HEK293 (cell line): Measurements from ENCODE around the gene AGXT2.

Experiments
- CTCF ChIA-PET: fragments of 350-600 bp; formaldehyde crosslinking; extraction: SDS; loops from one replicate; lab custom pipeline; 2021; ENCODE audit warnings: antibody characterized with exemption; lab: Yijun Ruan, JAX
- POLR2A ChIA-PET: fragments of 300-600 bp; formaldehyde crosslinking; extraction: SDS; loops from one replicate; lab custom pipeline; 2020; ENCODE audit warnings: antibody characterized with exemption, inconsistent platforms; lab: Yijun Ruan, JAX
- H3K27ac ChIP-seq: fragments of 200-500 bp; sonication (Bioruptor generic); 2 replicates; pipeline ENCODE4 v1.5.1; 2014; ENCODE audit warnings: low read depth, low read length, control low read depth, inconsistent platforms; ENCODE audit errors: extremely low read depth
- H3K36me3 ChIP-seq, 2 experiments: fragments of 200-500 bp in 1 of 2; sonication (Bioruptor generic) in 1 of 2; 1 replicate in 1 of 2; 2 replicates in 1 of 2; pipeline ENCODE4 v1.5.1; 2014 to 2017; ENCODE audit warnings: inconsistent platforms in 2 of 2, low read length in 2 of 2; ENCODE audit not compliant: control insufficient read depth in 2 of 2, insufficient read depth in 1 of 2
- H3K4me1 ChIP-seq: fragments of 200-500 bp; sonication (Bioruptor generic); 2 replicates; pipeline ENCODE4 v1.5.1; 2014; ENCODE audit warnings: mild to moderate bottlenecking, low read length, inconsistent platforms; ENCODE audit not compliant: control insufficient read depth, insufficient read depth
- H3K4me3 ChIP-seq: 2 replicates; pipeline ENCODE4 v1.5.1; 2011; ENCODE audit warnings: low read depth, mild to moderate bottlenecking, control low read depth, low read length, moderate library complexity
- H3K9me3 ChIP-seq: fragments of 200-500 bp; sonication (Bioruptor generic); 2 replicates; pipeline ENCODE4 v1.5.1; 2014; ENCODE audit warnings: low read depth, low read length, inconsistent platforms; ENCODE audit not compliant: control insufficient read depth, insufficient read depth
- BCL11A ChIP-seq: fragments of 450-650 bp; formaldehyde crosslinking; IDR thresholded peaks from 2 replicates; pipeline ENCODE4 v1.5.1; 2016; ENCODE audit warnings: low read depth, missing biosample characterization, missing genetic modification characterization
- HIC1 ChIP-seq: fragments of 450-650 bp; formaldehyde crosslinking; IDR thresholded peaks from 2 replicates; pipeline ENCODE4 v1.5.1; 2016; ENCODE audit warnings: missing biosample characterization, missing genetic modification characterization
- SP2 ChIP-seq: fragments of 450-650 bp; formaldehyde crosslinking; IDR thresholded peaks from 2 replicates; pipeline ENCODE4 v1.5.1; 2016; ENCODE audit warnings: missing biosample characterization, missing genetic modification characterization
- WT1 ChIP-seq: fragments of 450-650 bp; formaldehyde crosslinking; IDR thresholded peaks from 2 replicates; pipeline ENCODE4 v1.5.1; 2016; ENCODE audit warnings: missing biosample characterization, missing genetic modification characterization
- YY1 ChIP-seq: fragments of 450-650 bp; formaldehyde crosslinking; IDR thresholded peaks from 2 replicates; pipeline ENCODE4 v1.5.1; 2018; ENCODE audit warnings: missing biosample characterization, missing genetic modification characterization
- ZBTB17 ChIP-seq: fragments of 450-650 bp; formaldehyde crosslinking; IDR thresholded peaks from 2 replicates; pipeline ENCODE4 v1.5.1; 2016; ENCODE audit warnings: missing biosample characterization, missing genetic modification characterization
- ZNF10 ChIP-seq: fragments of 450-650 bp; formaldehyde crosslinking; IDR thresholded peaks from 2 replicates; pipeline ENCODE4 v1.5.1; 2017; ENCODE audit warnings: missing biosample characterization, missing genetic modification characterization
- ZNF132 ChIP-seq: fragments of 450-650 bp; formaldehyde crosslinking; IDR thresholded peaks from 2 replicates; pipeline ENCODE4 v1.5.1; 2017; ENCODE audit warnings: missing biosample characterization, missing genetic modification characterization, borderline replicate concordance
- ZNF146 ChIP-seq: fragments of 450-650 bp; formaldehyde crosslinking; IDR thresholded peaks from 2 replicates; pipeline ENCODE4 v1.5.1; 2016; ENCODE audit warnings: missing biosample characterization, missing genetic modification characterization
- ZNF211 ChIP-seq: fragments of 450-650 bp; formaldehyde crosslinking; IDR thresholded peaks from 2 replicates; pipeline ENCODE4 v1.5.1; 2016; ENCODE audit warnings: low read depth, missing biosample characterization, missing genetic modification characterization
- ZNF292 ChIP-seq: fragments of 450-650 bp; formaldehyde crosslinking; IDR thresholded peaks from 2 replicates; pipeline ENCODE4 v1.5.1; 2016; ENCODE audit warnings: low read depth, missing biosample characterization, missing genetic modification characterization, borderline replicate concordance
- ZNF501 ChIP-seq: fragments of 450-650 bp; formaldehyde crosslinking; IDR thresholded peaks from 2 replicates; pipeline ENCODE4 v1.5.1; 2016; ENCODE audit warnings: missing biosample characterization, missing genetic modification characterization
- ZNF549 ChIP-seq: fragments of 450-650 bp; IDR thresholded peaks from 2 replicates; pipeline ENCODE4 v1.5.1; 2018; ENCODE audit warnings: missing biosample characterization, missing genetic modification characterization, mild to moderate bottlenecking, inconsistent platforms, moderate library complexity
- ZNF558 ChIP-seq: fragments of 450-650 bp; formaldehyde crosslinking; IDR thresholded peaks from 2 replicates; pipeline ENCODE4 v1.5.1; 2016; ENCODE audit warnings: missing biosample characterization, missing genetic modification characterization
- ZNF571 ChIP-seq: fragments of 450-650 bp; formaldehyde crosslinking; IDR thresholded peaks from 2 replicates; pipeline ENCODE4 v1.5.0; 2017; ENCODE audit warnings: missing biosample characterization, missing genetic modification characterization
- ZNF580 ChIP-seq: fragments of 450-650 bp; formaldehyde crosslinking; IDR thresholded peaks from 2 replicates; pipeline ENCODE4 v1.5.1; 2016; ENCODE audit warnings: missing biosample characterization, missing genetic modification characterization
- ZNF626 ChIP-seq: fragments of 450-650 bp; sonication (Bioruptor Pico); formaldehyde crosslinking; IDR thresholded peaks from 2 replicates; pipeline ENCODE4 v1.5.1; 2018; ENCODE audit warnings: missing biosample characterization, missing genetic modification characterization, inconsistent platforms
- ZNF654 ChIP-seq: fragments of 450-650 bp; formaldehyde crosslinking; IDR thresholded peaks from 2 replicates; pipeline ENCODE4 v1.5.1; 2016; ENCODE audit warnings: low read depth, missing biosample characterization, missing genetic modification characterization
- ZNF785 ChIP-seq: fragments of 450-650 bp; formaldehyde crosslinking; IDR thresholded peaks from 2 replicates; pipeline ENCODE4 v1.5.1; 2016; ENCODE audit warnings: missing biosample characterization, missing genetic modification characterization
- ZSCAN5A ChIP-seq: fragments of 450-650 bp; formaldehyde crosslinking; IDR thresholded peaks from 2 replicates; pipeline ENCODE4 v1.5.1; 2016; ENCODE audit warnings: missing biosample characterization, missing genetic modification characterization
- TF ChIP-seq, protein P1 (sequence below): fragments of 450-650 bp; formaldehyde crosslinking; IDR thresholded peaks from 2 replicates; pipeline ENCODE4 v1.5.1; 2016; ENCODE audit warnings: missing biosample characterization, missing genetic modification characterization
- TF ChIP-seq, protein P2 (sequence below): fragments of 450-650 bp; formaldehyde crosslinking; IDR thresholded peaks from 2 replicates; pipeline ENCODE4 v1.5.1; 2016; ENCODE audit warnings: missing biosample characterization, missing genetic modification characterization
- TF ChIP-seq, protein P3 (sequence below): fragments of 450-650 bp; formaldehyde crosslinking; IDR thresholded peaks from 2 replicates; pipeline ENCODE4 v1.5.1; 2016; ENCODE audit warnings: missing biosample characterization, missing genetic modification characterization, borderline replicate concordance

AGXT2 gene

GRCh38 chr5:35041261-35041660 is 6.5 kb downstream of the AGXT2 start:
- ChIA-PET CTCF (interaction anchor here (0.5 to 2.1 kb wide), 4 partner anchors 38 to 482 kb away, joined by 3 to 5 read pairs (median 4); no protein-coding TSS in a partner anchor), POLR2A (no interaction called here)
- TF ChIP-seq ZNF785 (tag by site-specific recombination) (no peak), ZNF211 (tag by site-specific recombination) (no peak), BCL11A (tag by site-specific recombination) (no peak), ZBTB17 (tag by site-specific recombination) (no peak), ZNF558 (tag by site-specific recombination) (no peak), ZSCAN5A (tag by site-specific recombination) (no peak), WT1 (tag by site-specific recombination) (no peak), ZNF501 (tag by site-specific recombination) (no peak), ZNF626 (tag by site-specific recombination) (no peak), ZNF292 (no peak), ZNF549 (tag by site-specific recombination) (no peak), ZNF146 (tag by site-specific recombination) (no peak), SP2 (tag by site-specific recombination) (no peak), ZNF580 (no peak), ZNF132 (tag by site-specific recombination) (no peak), YY1 (tag by site-specific recombination) (no peak)
- TF ChIP-seq, protein P1, sequence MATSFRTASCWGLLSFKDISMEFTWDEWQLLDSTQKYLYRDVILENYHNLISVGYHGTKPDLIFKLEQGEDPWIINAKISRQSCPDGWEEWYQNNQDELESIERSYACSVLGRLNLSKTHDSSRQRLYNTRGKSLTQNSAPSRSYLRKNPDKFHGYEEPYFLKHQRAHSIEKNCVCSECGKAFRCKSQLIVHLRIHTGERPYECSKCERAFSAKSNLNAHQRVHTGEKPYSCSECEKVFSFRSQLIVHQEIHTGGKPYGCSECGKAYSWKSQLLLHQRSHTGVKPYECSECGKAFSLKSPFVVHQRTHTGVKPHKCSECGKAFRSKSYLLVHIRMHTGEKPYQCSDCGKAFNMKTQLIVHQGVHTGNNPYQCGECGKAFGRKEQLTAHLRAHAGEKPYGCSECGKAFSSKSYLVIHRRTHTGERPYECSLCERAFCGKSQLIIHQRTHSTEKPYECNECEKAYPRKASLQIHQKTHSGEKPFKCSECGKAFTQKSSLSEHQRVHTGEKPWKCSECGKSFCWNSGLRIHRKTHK = no peak
- TF ChIP-seq, protein P2, sequence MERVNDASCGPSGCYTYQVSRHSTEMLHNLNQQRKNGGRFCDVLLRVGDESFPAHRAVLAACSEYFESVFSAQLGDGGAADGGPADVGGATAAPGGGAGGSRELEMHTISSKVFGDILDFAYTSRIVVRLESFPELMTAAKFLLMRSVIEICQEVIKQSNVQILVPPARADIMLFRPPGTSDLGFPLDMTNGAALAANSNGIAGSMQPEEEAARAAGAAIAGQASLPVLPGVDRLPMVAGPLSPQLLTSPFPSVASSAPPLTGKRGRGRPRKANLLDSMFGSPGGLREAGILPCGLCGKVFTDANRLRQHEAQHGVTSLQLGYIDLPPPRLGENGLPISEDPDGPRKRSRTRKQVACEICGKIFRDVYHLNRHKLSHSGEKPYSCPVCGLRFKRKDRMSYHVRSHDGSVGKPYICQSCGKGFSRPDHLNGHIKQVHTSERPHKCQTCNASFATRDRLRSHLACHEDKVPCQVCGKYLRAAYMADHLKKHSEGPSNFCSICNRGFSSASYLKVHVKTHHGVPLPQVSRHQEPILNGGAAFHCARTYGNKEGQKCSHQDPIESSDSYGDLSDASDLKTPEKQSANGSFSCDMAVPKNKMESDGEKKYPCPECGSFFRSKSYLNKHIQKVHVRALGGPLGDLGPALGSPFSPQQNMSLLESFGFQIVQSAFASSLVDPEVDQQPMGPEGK (tag by site-specific recombination) = no peak
- H3K36me3 ChIP-seq = no peaks in the 10 kb centered on the region
- H3K27ac ChIP-seq = no peak overlapping the region
- no peaks in the 10 kb centered on the region for H3K9me3 ChIP-seq
- H3K4me1 ChIP-seq = no peaks in the 10 kb centered on the region
- no peak overlapping the region for H3K4me3 ChIP-seq

- ChIA-PET POLR2A (no interaction called here), CTCF (interaction anchor here (0.6 kb wide), 1 partner anchor 560 kb away, joined by 4 read pairs; no protein-coding TSS in a partner anchor)
- H3K9me3 ChIP-seq = no peaks in the 10 kb centered on the region
- H3K27ac ChIP-seq = no peak overlapping the region
- no peak overlapping the region for H3K4me3 ChIP-seq
- TF ChIP-seq ZNF10 (no peak), ZNF571 (tag by site-specific recombination) (no peak), ZNF654 (tag by site-specific recombination) (no peak), ZBTB17 (tag by site-specific recombination) (no peak), HIC1 (tag by site-specific recombination) (no peak)
- TF ChIP-seq, protein P3, sequence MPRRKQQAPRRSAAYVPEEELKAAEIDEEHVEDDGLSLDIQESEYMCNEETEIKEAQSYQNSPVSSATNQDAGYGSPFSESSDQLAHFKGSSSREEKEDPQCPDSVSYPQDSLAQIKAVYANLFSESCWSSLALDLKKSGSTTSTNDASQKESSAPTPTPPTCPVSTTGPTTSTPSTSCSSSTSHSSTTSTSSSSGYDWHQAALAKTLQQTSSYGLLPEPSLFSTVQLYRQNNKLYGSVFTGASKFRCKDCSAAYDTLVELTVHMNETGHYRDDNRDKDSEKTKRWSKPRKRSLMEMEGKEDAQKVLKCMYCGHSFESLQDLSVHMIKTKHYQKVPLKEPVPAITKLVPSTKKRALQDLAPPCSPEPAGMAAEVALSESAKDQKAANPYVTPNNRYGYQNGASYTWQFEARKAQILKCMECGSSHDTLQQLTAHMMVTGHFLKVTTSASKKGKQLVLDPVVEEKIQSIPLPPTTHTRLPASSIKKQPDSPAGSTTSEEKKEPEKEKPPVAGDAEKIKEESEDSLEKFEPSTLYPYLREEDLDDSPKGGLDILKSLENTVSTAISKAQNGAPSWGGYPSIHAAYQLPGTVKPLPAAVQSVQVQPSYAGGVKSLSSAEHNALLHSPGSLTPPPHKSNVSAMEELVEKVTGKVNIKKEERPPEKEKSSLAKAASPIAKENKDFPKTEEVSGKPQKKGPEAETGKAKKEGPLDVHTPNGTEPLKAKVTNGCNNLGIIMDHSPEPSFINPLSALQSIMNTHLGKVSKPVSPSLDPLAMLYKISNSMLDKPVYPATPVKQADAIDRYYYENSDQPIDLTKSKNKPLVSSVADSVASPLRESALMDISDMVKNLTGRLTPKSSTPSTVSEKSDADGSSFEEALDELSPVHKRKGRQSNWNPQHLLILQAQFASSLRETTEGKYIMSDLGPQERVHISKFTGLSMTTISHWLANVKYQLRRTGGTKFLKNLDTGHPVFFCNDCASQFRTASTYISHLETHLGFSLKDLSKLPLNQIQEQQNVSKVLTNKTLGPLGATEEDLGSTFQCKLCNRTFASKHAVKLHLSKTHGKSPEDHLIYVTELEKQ = no peak
- no peaks in the 10 kb centered on the region for H3K36me3 ChIP-seq
- H3K4me1 ChIP-seq = no peaks in the 10 kb centered on the region
Observed at GRCh38 chr5:35038891-35039290, 8.9 kb downstream of the AGXT2 start.
